Body of pancreas (tissue), 4 donors: ENCODE measurements around the gene SCN9A. TPM values are rescaled to one million over a fixed set of nuclear protein-coding genes. Genes with fewer than 3 reads are reported as not detected.

Source experiments
- ATAC-seq: fragments of 150-250 bp; one replicate; pipeline ENCODE4 v1.9.1; 2016
- DNase-seq, 4 donors: peaks; one replicate each; pipeline ENCODE4 v3.0.0-alpha.2; 2019
- H3K27ac ChIP-seq, 4 donors: fragments of 200-600 bp; sonication (generic); 1 replicate in 3 of 4; 2 replicates in 1 of 4; pipeline versions ENCODE4 v1.5.1 to v1.6.1; 2016 to 2019; ENCODE audit warnings: mild to moderate bottlenecking in 1 of 4, mixed read lengths in 1 of 4, moderate library complexity in 1 of 4
- H3K27me3 ChIP-seq, 2 donors: fragments of 200-600 bp; sonication (generic); one replicate each; pipeline ENCODE4 v1.6.0; 2016; ENCODE audit warnings: mild to moderate bottlenecking in 1 of 2
- H3K36me3 ChIP-seq, 2 donors: fragments of 200-600 bp; sonication (generic); replicated peaks in 1 of 2; 2 replicates each; pipeline ENCODE4 v1.5.1; 2016; ENCODE audit warnings: low read depth in 2 of 2; ENCODE audit not compliant: insufficient read depth in 1 of 2
- H3K4me1 ChIP-seq: fragments of 200-600 bp; sonication (generic); one replicate; pipeline ENCODE4 v1.6.0; 2016
- H3K4me3 ChIP-seq, 2 donors: fragments of 200-600 bp; sonication (generic); 1 replicate in 1 of 2; 2 replicates in 1 of 2; pipeline ENCODE4 v1.5.1; 2016 to 2019
- H3K9me3 ChIP-seq, 3 donors: fragments of 200-600 bp; sonication (generic); 1 replicate in 2 of 3; 2 replicates in 1 of 3; pipeline ENCODE4 v1.5.1; 2016
- POLR2A ChIP-seq, 3 donors: fragments of 450-650 bp; IDR thresholded peaks; one replicate each; pipeline ENCODE4 v1.6.1; 2016; ENCODE audit warnings: antibody characterized with exemption in 3 of 3, mild to moderate bottlenecking in 2 of 3
- WGBS, 2 donors: methylation state at CpG; one replicate each; pipeline ENCODE4 v1.1.5; 2017; 5-methylcytosine and 5-hydroxymethylcytosine counted together
- intact Hi-C: fragments of 100-400 bp; cut with DNase I; formaldehyde crosslinking; loops from one replicate; pipeline ENCODE4 v1.15.1; 2023
- total RNA-seq, 2 donors: library from RNA; depleted of rRNA; stranded (reverse); fragments of >200 nt; gene quantifications; one replicate each; pipeline ENCODE4 v1.1.0, GENCODE V29; 2016
- TF ChIP-seq, protein P1 (sequence below), 7 experiments: fragments of 450-650 bp in 4 of 7; fragments of 200-600 bp in 3 of 7; sonication (generic) in 3 of 7; IDR thresholded peaks; one replicate each; pipeline ENCODE4 v1.5.1; 2016 to 2019; ENCODE audit warnings: antibody characterized with exemption in 7 of 7

The SCN9A gene
- total RNA-seq, 2 donors from 2014 or later = 9.9 to 11.9 TPM

DNA sequence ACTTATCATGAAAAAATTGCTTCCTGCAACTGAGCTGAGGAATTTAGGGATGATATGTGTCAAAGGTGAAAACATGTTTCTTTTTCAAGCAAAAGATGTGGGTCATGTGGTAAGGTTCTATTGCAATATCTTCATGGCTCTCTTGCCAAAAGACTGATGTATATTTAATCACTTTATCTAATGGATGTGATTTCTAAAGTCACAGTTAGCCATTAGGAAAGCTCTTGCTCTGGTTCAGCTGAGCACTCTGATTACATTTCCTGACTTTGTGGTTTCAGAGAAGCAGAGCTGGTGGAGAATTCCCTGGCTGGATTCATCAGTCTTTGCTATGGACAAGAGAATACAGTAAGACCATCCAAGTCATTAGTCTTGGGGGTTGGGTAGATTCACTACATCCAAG, 24.4 kb downstream of the SCN9A start:
- Histone ChIP-seq H3K4me3 (no peak overlapping the region), H3K36me3 (no peaks in the 10 kb centered on the region), H3K9me3 (no peaks in the 10 kb centered on the region), H3K27me3 (no peaks in the 10 kb centered on the region), H3K4me1 (no peaks in the 10 kb centered on the region), H3K27ac (no peak overlapping the region)
- DNase-seq (no peak), ATAC-seq (no peak)
- intact Hi-C loops = no loop called here
- TF ChIP-seq POLR2A (IDR thresholded peaks at IDR 0.05) = no peak
- TF ChIP-seq, protein P1, sequence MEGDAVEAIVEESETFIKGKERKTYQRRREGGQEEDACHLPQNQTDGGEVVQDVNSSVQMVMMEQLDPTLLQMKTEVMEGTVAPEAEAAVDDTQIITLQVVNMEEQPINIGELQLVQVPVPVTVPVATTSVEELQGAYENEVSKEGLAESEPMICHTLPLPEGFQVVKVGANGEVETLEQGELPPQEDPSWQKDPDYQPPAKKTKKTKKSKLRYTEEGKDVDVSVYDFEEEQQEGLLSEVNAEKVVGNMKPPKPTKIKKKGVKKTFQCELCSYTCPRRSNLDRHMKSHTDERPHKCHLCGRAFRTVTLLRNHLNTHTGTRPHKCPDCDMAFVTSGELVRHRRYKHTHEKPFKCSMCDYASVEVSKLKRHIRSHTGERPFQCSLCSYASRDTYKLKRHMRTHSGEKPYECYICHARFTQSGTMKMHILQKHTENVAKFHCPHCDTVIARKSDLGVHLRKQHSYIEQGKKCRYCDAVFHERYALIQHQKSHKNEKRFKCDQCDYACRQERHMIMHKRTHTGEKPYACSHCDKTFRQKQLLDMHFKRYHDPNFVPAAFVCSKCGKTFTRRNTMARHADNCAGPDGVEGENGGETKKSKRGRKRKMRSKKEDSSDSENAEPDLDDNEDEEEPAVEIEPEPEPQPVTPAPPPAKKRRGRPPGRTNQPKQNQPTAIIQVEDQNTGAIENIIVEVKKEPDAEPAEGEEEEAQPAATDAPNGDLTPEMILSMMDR (IDR thresholded peaks at IDR 0.05) = no peak

DNA sequence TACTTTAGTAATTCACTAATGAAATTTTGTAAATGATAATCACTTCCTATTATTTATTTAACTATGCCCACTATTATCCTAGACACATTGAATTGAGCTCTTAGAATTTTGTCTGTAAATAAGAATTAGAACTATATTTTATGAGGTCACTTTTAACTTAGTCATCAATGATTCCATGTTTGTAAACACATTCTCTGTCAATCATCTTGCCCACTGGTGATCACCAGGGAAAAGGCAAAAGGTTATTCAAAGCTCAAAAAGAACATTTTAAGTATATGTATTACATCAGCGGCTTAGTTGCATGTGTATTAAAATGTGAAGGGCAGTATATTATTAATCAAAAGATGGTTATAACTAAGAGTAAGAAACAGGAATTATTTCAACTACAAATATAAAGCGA, 25.2 kb downstream of the SCN9A start:
- WGBS, 2 donors = 84 to 94% methylated on average over 2 of the region's 2 CpGs

DNA sequence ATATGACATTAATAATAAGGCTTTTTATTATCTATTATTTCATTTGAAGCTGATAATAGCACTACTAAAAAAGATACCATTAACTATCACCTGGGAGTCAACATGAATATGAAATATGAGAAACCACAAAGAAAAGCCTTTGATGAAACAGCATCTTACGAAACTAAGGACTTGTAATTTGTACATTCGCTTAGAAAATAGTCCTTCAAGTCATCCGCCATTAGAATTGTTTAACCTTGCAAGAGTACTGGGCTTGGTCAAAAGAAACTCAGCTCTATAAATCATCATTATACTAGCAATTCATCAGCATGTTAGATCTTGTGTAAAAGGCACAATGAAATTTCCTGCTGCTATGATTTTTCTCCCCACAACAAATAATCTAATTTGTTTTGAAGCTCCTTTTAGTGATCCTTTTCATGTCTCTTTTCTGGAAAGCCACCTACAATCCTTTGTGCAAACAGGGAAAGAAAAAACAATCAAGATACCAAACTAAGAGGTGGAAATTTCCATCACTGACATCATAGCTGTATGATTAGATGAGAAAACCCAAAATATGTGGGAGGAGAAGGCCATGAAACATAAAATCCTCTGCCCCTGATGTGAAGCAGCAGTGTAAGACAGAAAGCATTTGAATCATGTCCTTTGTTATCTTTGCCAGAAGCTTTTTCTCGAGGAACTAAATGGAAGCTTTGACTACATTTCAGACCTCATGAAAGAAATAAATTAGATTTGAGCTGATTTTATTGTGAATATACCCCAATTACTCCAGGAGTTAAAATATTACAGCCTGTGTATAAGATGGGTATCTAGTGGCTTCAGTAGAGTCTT, 31.2 kb downstream of the SCN9A start:
- H3K36me3 ChIP-seq = no peaks in the 10 kb centered on the region
- DNase-seq (no peak), ATAC-seq (no peak)
- no peak for TF ChIP-seq POLR2A (IDR thresholded peaks at IDR 0.05)
- TF ChIP-seq, protein P1 (IDR thresholded peaks at IDR 0.05) = no peak
- H3K27ac ChIP-seq = no peak overlapping the region
- H3K27me3 ChIP-seq = no peaks in the 10 kb centered on the region
- WGBS, 2 donors = 78 to 82% methylated on average over 4 of the region's 4 CpGs
- no peaks in the 10 kb centered on the region for H3K4me1 ChIP-seq
- no peaks in the 10 kb centered on the region for H3K9me3 ChIP-seq
- intact Hi-C loops = no loop called here
- H3K4me3 ChIP-seq = no peak overlapping the region

More for the DNA sequence above, 25.2 kb downstream of the SCN9A start:
- Histone ChIP-seq H3K4me3 (no peak overlapping the region), H3K4me1 (no peaks in the 10 kb centered on the region), H3K27ac (no peak overlapping the region), H3K27me3 (no peaks in the 10 kb centered on the region), H3K9me3 (no peaks in the 10 kb centered on the region), H3K36me3 (no peaks in the 10 kb centered on the region)
- DNase-seq = no peak
- TF ChIP-seq, protein P1 (IDR thresholded peaks at IDR 0.05) = no peak
- TF ChIP-seq POLR2A (IDR thresholded peaks at IDR 0.05) = no peak
- intact Hi-C loops = no loop called here
- no peak for ATAC-seq

DNA sequence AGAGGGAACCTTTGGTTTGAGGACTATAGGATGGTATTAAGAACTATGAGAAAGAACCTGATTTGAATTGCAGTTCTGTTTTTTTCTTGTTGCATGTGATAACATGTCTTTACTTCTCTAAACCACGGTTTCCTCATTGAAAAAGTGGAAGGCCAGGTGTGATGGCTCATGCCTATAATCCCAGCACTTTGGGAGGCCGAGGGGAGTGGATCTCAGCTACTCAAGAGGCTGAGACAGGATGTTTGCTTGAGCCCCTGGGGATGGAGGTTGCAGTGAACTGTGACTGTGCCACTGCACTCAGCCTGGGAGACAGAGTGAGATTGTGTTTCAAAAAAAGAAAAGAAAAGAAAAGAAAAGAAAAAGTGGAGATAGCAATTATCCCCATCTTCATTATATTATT, 32.3 kb downstream of the SCN9A start:
- Histone ChIP-seq H3K4me3 (no peak overlapping the region), H3K9me3 (no peaks in the 10 kb centered on the region), H3K27me3 (no peaks in the 10 kb centered on the region), H3K36me3 (no peaks in the 10 kb centered on the region), H3K27ac (no peak overlapping the region), H3K4me1 (no peaks in the 10 kb centered on the region)
- TF ChIP-seq, protein P1 (IDR thresholded peaks at IDR 0.05) = no peak
- no peak for TF ChIP-seq POLR2A (IDR thresholded peaks at IDR 0.05)
- intact Hi-C loops = no loop called here
- ATAC-seq = no peak
- no peak for DNase-seq
- 55 to 70% methylated on average over 2 of the region's 2 CpGs for WGBS, 2 donors

DNA sequence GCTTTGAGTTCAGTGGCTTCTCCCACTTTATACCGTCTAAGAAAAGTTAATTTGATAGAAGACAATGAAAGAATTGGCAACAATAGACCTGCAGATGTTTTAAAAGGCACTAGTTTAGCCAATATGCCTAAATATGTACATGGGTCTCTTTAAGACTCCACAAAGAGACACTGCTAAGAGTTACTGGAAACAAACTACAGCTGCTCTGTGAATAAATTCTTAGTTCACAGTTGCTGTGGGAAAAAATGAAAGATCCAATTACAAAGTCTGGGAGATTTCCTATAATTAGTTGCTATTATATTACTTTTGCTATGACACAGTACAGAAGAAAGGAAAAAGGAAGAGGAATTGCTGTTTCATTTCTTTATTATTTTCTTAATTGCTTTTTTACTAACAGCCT, 34.3 kb downstream of the SCN9A start:
- intact Hi-C loops = no loop called here
- H3K4me3 ChIP-seq = no peak overlapping the region
- H3K36me3 ChIP-seq = no peaks in the 10 kb centered on the region
- H3K27me3 ChIP-seq = no peaks in the 10 kb centered on the region
- 52 to 62% methylated on average over 1 of the region's 1 CpG for WGBS, 2 donors
- no peaks in the 10 kb centered on the region for H3K9me3 ChIP-seq
- H3K27ac ChIP-seq = no peak overlapping the region
- TF ChIP-seq, protein P1 (IDR thresholded peaks at IDR 0.05) = no peak
- TF ChIP-seq POLR2A (IDR thresholded peaks at IDR 0.05) = no peak
- H3K4me1 ChIP-seq = no peaks in the 10 kb centered on the region
- DNase-seq (no peak), ATAC-seq (no peak)
